ENCODE measurements around the gene TRAK1.

DNA sequence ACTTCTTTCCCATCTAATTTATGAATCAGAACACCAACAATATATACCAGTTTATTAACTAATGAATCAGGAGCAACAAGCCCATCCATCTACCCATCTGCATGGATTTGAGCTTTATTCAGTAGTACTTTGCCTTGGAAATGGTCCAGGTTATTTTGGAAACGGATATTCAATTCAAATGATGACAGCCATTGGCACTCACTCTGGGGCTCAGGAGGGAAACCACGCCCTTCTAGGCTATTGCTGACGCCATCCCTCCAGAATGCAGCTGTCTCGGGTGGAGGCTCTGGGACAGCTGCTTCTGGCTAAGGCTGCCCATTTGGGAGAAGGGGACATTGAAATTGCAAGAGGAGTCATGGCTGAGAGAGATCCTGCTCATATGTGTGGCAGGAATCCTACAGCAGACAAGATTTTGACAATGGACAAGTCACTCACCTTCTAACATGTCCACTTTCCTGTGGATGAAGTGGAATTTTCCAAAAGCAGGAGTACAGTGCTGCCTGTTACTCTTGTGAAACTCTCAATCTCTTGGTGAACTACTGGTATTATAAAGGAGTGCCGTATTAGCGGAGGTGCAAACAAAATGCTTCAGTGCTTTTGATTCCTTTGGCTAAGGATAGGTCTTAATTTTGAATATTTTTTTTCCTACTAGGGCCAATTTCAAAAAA is 29.3 kb upstream of the TRAK1 start:
- TF ChIP-seq CTCF (IDR thresholded peaks at IDR 0.05) (no peak), POLR2AphosphoS5 (IDR thresholded peaks at IDR 0.05) (peak; percentile 50 to 76 (median 55))

Data from breast epithelium (tissue), 3 donors.